Midbrain (tissue), 1 donor: ENCODE data around the gene PIGN.

Experiments used
- DNase-seq: peaks from one replicate; lab custom pipeline; 2025; lab: John Stamatoyannopoulos, UW

Gene PIGN

DNA sequence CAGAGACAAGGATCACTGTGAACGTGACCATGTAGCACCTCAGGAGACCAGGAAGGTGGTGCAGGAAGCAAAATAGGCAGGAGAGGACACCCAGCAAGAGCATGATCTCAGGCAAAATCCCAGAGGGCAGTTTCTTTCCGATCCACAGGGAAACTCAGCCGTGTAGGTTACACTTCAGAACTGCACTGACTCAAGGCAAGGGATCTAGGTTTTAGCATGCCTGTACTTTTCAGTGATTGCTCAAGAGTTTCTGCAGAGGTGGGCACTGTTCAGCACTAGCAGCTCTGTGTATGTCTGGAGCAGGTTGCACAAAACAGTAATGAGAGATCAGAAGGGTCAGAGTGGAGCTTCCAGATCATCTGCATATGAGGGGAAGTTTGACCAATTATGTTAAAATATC lies 177.3 kb downstream of the PIGN start:
- DNase-seq: no peak

GRCh38 chr18:62001396-62001795 lies 185.5 kb downstream of the PIGN start:
- DNase-seq: no peak

DNA sequence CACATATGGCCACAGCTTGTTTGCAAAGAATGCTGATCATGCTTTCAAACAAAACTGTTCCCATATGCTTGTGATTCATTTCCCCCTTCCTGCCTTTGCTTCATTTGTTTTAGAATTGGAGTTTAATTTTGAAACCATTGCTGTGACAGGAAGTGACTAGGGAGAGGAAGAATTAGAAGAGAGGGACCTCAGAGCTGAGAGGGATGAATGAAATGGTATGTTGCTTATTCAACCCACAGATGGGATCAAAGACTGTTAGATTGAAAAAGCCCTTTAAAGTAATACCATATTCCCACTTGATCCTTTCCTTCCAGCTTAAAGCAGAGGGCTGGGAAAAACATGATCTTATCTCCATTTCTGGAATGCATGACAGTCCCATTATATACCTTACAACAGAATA lies 187.9 kb downstream of the PIGN start:
- no peak for DNase-seq

GRCh38 chr18:61998335-61998734 lies 188.5 kb downstream of the PIGN start:
- no peak for DNase-seq

DNA sequence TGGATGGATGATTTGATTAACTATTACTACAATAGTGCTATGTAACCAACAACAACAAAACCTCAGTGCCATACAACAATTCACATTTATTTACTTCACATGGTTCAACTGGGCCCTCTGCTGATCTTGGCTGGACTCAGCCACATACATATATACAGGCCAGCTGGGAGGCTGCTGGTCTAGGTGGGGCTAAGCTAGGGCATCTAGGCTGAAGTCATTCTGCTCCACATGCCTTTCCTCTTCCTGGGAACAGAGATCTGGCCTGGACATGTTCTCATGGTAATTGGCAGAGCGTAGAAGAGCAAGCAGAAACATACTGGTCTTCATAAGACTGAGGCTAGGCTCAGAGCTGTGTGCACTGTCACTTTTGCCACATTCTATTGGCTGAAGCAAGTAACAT lies 191.2 kb downstream of the PIGN start:
- DNase-seq: no peak

GRCh38 chr18:61993831-61994230 lies 193.0 kb downstream of the PIGN start:
- no peak for DNase-seq

GRCh38 chr18:61992923-61993322 lies 193.9 kb downstream of the PIGN start:
- DNase-seq: no peak

DNA sequence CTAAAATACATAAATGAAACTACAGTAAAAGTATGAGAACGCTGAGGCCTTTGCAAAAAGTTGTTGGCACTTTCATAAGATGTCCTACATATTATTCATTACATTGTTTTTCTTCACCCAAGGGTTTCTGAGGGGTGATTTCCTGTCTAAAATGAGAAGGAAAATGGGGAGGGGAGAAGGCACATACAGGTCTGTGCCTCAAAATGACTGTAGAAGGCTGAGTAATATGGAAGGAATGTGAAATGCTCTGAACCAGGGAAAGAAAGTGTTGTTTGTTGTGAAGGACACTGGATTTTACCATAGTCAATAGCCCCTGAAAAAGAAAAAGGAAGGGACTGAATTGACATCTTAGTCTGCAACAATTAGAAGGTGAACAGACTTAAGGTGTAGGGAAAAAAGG lies 194.6 kb downstream of the PIGN start:
- DNase-seq: no peak

DNA sequence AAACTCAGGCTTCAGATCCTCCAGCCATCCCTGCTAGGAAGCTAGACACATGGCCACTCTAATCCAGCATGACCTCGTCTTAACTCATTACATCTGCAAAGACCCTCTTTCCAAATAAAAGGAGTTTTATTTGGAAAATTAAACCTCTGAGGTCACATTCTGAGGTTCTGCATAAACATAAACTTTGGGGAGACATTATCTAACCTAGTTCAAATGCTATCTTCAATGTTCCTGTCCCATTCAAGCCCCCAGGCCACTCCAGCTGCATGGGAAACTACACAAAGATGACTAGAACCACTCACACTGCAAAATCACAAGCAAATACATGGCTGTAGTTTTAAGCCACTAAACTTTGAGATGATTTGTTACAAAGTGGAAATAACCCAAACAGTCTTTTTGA lies 195.0 kb downstream of the PIGN start:
- DNase-seq: no peak

DNA sequence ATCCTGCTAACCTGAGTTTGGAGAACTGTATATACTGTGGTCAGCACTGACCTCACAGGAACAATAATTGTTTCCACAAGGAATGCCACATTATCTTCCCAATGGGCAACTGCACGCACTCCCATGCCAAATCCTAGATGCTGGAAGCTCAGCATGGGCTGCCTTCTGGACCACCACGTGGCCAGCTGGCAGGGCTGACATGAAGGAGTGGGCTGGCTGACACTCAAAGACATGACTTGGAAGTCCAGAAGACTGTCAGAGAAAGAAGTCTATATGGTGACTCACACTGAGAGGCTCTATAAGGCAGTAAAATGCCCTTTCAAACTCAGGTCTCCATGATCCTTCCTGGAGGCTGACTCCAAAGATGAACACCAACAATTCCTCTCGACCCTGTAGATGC lies 195.7 kb downstream of the PIGN start:
- DNase-seq: no peak
